BE2C (cell line): ENCODE measurements around the gene LMAN2L.

ENCODE experiments used
- DNase-seq: peaks from one replicate; pipeline ENCODE4 v3.0.0-alpha.2; 2020
- H3K27me3 ChIP-seq: fragments of 250-450 bp; sonication (Bioruptor Pico); 2 replicates; pipeline ENCODE4 v1.5.1; 2020; ENCODE audit warnings: mild to moderate bottlenecking
- H3K36me3 ChIP-seq: fragments of 250-450 bp; sonication (Bioruptor Pico); 2 replicates; pipeline ENCODE4 v1.5.1; 2020; ENCODE audit warnings: mild to moderate bottlenecking
- H3K4me1 ChIP-seq: fragments of 250-450 bp; sonication (Bioruptor Pico); 2 replicates; pipeline ENCODE4 v1.5.1; 2020
- H3K4me3 ChIP-seq: 2 replicates; pipeline ENCODE4 v1.5.1; 2011; ENCODE audit warnings: low read depth, low read length
- H3K9me3 ChIP-seq: fragments of 250-450 bp; sonication (Bioruptor Pico); 2 replicates; pipeline ENCODE4 v1.5.1; 2020
- CTCF ChIP-seq: IDR thresholded peaks from 2 replicates; pipeline ENCODE4 v1.5.1; 2012; ENCODE audit warnings: mild to moderate bottlenecking, low read depth, low read length

LMAN2L gene

DNA sequence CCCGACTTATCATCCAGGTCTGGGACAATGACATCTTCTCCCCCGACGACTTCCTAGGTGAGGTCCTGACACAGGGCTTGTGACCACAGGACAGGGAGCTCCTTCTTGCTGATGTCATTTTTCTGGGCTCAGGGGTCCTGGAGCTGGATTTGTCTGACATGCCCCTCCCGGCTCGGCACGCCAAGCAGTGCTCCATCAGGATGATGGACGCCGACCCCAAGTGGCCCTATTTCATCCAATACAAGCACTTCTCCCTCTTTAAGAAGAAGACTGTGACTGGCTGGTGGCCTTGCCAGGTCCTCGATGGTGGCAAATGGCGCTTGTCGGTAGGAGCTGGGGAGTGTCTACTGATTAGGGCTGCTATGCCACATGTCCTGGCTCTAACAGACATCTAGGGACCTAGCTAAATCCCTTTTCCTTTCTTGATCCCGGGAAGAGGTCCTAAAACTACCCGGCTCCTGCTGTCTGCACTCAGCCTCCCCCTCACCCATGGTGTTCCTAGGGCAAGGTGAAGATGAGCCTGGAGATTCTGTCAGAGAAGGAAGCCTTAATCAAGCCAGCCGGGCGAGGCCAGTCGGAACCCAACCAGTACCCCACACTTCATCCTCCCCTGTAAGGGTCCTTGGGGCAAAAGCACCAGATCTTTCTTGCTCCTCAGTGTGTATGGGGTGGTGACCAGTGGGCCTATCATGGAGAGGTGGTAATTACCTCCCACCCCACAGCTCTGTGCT is 36.7 kb downstream of the LMAN2L start:
- Histone ChIP-seq H3K27me3 (no peaks in the 10 kb centered on the region), H3K4me3 (no peak overlapping the region), H3K4me1 (no peaks in the 10 kb centered on the region), H3K9me3 (no peaks in the 10 kb centered on the region), H3K36me3 (no peaks in the 10 kb centered on the region)
- no peak for DNase-seq
- no peak for TF ChIP-seq CTCF

GRCh38 chr2:96702098-96702785 is 37.6 kb downstream of the LMAN2L start:
- no peak for DNase-seq
- no peaks in the 10 kb centered on the region for H3K36me3 ChIP-seq
- H3K4me1 ChIP-seq, result no peaks in the 10 kb centered on the region
- H3K4me3 ChIP-seq, result no peak overlapping the region
- no peak for TF ChIP-seq CTCF
- H3K27me3 ChIP-seq, result no peaks in the 10 kb centered on the region
- H3K9me3 ChIP-seq, result no peaks in the 10 kb centered on the region

- H3K4me1 ChIP-seq, result no peaks in the 10 kb centered on the region
- H3K4me3 ChIP-seq, result no peak overlapping the region
- H3K36me3 ChIP-seq, result no peaks in the 10 kb centered on the region
- no peak for DNase-seq
- no peak for TF ChIP-seq CTCF
- H3K9me3 ChIP-seq, result no peaks in the 10 kb centered on the region
- H3K27me3 ChIP-seq, result no peaks in the 10 kb centered on the region
Observed at GRCh38 chr2:96701636-96702035, 38.2 kb downstream of the LMAN2L start.

DNA sequence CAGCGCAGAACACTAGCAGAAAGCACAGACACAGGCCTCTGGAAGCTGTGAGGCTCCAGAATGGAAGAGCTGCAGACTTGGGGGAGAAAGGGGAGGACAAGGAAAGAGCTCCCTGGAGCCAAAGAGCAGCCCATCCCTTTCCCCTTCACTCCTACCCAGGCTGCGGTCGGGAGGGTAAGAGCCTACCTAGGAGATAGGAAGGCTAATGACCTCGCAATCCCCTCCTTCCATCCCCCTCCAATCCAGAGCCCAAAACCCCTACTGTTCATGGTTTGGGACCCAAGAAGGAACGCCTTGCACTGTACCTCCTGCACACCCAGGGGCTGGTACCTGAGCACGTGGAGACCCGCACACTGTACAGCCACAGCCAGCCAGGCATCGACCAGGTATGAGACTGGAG is 39.8 kb downstream of the LMAN2L start:
- H3K27me3 ChIP-seq, result no peaks in the 10 kb centered on the region
- TF ChIP-seq CTCF, result no peak
- no peaks in the 10 kb centered on the region for H3K4me1 ChIP-seq
- H3K4me3 ChIP-seq, result no peak overlapping the region
- no peak for DNase-seq
- no peaks in the 10 kb centered on the region for H3K36me3 ChIP-seq
- no peaks in the 10 kb centered on the region for H3K9me3 ChIP-seq

GRCh38 chr2:96699621-96700020 is 40.2 kb downstream of the LMAN2L start:
- H3K4me1 ChIP-seq, result no peaks in the 10 kb centered on the region
- no peak for DNase-seq
- H3K4me3 ChIP-seq, result no peak overlapping the region
- no peaks in the 10 kb centered on the region for H3K36me3 ChIP-seq
- H3K9me3 ChIP-seq, result no peaks in the 10 kb centered on the region
- H3K27me3 ChIP-seq, result no peaks in the 10 kb centered on the region
- TF ChIP-seq CTCF, result no peak

DNA sequence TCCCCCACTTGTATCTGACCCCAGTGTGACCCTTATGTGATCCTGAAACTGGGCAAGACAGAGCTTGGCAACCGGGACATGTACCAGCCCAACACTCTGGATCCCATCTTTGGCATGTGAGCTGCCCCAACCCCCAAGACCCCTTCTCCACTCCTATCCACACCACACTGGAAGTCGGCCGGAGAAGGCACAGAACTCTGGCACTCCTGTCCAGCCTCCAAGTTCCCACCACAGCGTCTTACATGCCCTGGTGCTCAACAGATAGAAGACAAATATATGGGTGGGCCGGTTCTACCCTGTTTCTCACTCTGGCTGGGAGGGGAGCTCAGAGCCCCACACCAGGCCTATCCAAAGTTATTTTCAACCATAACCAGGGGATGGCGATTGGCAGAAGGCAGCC is 40.8 kb downstream of the LMAN2L start:
- Histone ChIP-seq H3K27me3 (no peaks in the 10 kb centered on the region), H3K4me3 (no peak overlapping the region), H3K4me1 (no peaks in the 10 kb centered on the region), H3K9me3 (no peaks in the 10 kb centered on the region), H3K36me3 (no peaks in the 10 kb centered on the region)
- no peak for TF ChIP-seq CTCF
- no peak for DNase-seq
